Muscle of leg (tissue), 11 donors: ENCODE measurements around the gene GRIK3. TPM values are rescaled to one million over a fixed set of nuclear protein-coding genes. Genes with fewer than 3 reads are reported as not detected.

ENCODE experiments used
- DNase-seq: peaks from one replicate; pipeline ENCODE4 v3.0.0; 2013
- H3K27ac ChIP-seq: one replicate; pipeline ENCODE4 v1.5.1; 2013; ENCODE audit warnings: mild to moderate bottlenecking, low read length, control low read depth
- H3K27me3 ChIP-seq: one replicate; pipeline ENCODE4 v1.6.1; 2013; ENCODE audit warnings: low read length; ENCODE audit not compliant: control insufficient read depth, insufficient read depth
- H3K36me3 ChIP-seq: one replicate; pipeline ENCODE4 v1.6.1; 2013; ENCODE audit warnings: low read length; ENCODE audit not compliant: control insufficient read depth, insufficient read depth
- H3K4me1 ChIP-seq: one replicate; pipeline ENCODE4 v1.6.1; 2013; ENCODE audit warnings: low read length; ENCODE audit not compliant: control insufficient read depth, insufficient read depth
- H3K4me3 ChIP-seq: one replicate; pipeline ENCODE4 v1.5.1; 2013; ENCODE audit warnings: low read length, control low read depth
- H3K9me3 ChIP-seq: replicated peaks from 2 replicates; pipeline ENCODE4 v1.6.1; 2013; ENCODE audit warnings: low read depth, low read length; ENCODE audit not compliant: control insufficient read depth
- WGBS: methylation state at CpG from one replicate; pipeline ENCODE4 v1.1.5; 2013; ENCODE audit warnings: missing lambda C conversion rate; ENCODE audit not compliant: insufficient coverage; 5-methylcytosine and 5-hydroxymethylcytosine counted together
- polyA plus RNA-seq, 8 donors: library from polyadenylated mRNA; unstranded; fragments of 120-200 nt; gene quantifications; one replicate each; pipeline versions ENCODE4 v1.2.1 to v1.2.3, GENCODE V29; 2013; ENCODE audit warnings: inconsistent platforms in 1 of 8, low replicate concordance in 1 of 8; ENCODE audit not compliant: insufficient read length in 8 of 8, insufficient read depth in 1 of 8
- total RNA-seq: library from RNA; stranded (reverse); fragments of 120-200 nt; gene quantifications from one replicate; pipeline ENCODE4 v1.2.4, GENCODE V29; 2013

GRIK3 gene
- total and polyA plus RNA-seq, 9 donors: 0.44 to 3.3 (median 1.1) TPM

DNA sequence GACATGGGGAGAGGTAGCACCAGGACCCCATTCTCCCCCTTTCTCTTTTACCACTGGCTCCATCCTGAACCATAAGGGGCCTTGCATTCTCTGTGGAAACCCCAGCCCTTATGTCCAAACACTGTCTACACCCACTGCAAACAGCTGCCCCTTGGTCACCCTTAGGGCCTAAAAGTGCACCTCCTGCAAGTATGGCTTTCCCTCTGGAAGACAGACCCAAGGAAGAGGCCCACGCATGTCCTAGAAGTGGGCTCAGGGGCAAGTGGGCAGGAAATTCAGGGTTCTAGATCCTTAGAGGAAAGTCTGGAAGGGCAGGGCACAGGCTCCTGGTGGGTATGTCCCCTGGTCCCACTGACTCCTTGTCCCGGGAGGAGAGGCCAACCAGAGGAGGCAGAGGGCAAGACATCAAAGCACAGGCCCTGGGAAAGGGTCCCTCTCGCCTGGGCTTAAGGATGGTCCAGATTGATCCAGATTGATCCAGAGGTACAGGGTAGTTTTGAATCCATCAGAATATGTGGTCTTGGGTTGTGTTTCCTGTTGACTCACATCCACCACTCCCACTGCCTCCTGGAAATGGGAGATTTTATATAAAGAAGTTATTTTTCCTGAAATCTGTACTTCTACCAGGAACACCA, 150.9 kb downstream of the GRIK3 start:
- 86% methylated on average over 2 of the region's 3 CpGs for WGBS
- Histone ChIP-seq H3K4me3 (no peak overlapping the region), H3K27me3 (peaks cover 4% of the 10 kb centered on the region), H3K27ac (no peak overlapping the region), H3K9me3 (no peaks in the 10 kb centered on the region), H3K4me1 (peaks cover 8% of the 10 kb centered on the region), H3K36me3 (no peaks in the 10 kb centered on the region)
- no peak for DNase-seq

DNA sequence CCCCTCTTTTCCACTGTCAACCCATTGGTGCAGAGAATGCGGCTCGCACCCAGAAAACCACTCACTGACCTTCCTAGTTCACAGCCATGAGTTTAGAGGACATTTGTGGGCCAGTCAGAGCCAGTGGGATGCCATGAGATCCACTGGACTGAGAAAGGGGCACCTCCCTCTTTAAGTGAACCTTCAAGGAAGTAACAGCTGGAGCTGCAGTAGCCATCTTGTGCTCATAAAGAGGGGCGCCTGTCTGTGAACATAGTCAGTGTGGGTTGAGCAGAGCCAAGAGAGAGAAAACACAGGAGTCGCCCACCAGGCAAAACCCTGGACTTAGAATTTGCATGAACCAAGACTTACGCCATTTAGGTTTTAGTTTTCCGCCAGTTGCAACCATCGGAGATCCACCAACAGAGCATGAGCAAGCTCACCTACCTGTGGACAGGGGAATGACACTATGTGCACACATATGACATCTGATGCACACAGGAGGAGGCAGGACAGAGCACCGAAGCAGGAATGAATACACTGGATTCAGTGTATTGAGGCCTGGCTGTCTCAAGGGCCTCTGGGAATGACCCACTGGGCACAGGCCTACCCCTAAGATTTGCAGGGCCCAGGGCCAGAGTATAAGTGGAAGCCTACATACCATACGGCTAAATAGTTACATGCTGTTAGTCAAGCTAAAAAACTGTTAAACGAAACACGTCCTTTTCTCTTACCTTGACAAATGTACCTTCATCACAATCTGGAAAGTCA, 151.6 kb downstream of the GRIK3 start:
- Histone ChIP-seq H3K9me3 (no peaks in the 10 kb centered on the region), H3K4me1 (peaks cover 8% of the 10 kb centered on the region), H3K27ac (no peak overlapping the region), H3K27me3 (peaks cover 4% of the 10 kb centered on the region), H3K36me3 (no peaks in the 10 kb centered on the region), H3K4me3 (no peak overlapping the region)
- 95% methylated on average over 10 of the region's 11 CpGs for WGBS
- no peak for DNase-seq

DNA sequence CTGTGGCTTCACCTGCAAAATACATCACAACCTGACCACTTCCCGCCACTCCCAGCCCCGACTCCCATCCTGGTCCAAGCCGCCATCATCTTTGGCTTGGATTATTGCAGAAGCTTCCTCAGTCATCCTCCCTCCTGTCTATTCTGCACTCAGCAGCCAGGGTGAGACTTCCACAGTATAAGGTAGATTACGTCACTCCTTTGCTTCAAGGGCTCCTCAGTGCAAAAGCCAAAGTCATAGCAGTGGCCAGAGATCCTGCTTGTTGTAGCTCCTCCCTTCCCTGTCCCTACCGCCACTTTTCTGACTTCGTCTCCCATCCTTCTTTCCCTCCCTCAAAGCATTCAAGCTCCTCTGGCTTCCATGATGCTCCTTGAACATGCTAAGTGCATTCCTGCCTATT, 152.8 kb downstream of the GRIK3 start:
- 80% methylated on average over 6 of the region's 6 CpGs for WGBS
- peaks cover 6% of the 10 kb centered on the region for H3K27me3 ChIP-seq
- H3K9me3 ChIP-seq: no peaks in the 10 kb centered on the region
- no peak for DNase-seq
- no peaks in the 10 kb centered on the region for H3K36me3 ChIP-seq
- H3K27ac ChIP-seq: no peak overlapping the region
- no peak overlapping the region for H3K4me3 ChIP-seq
- peaks cover 8% of the 10 kb centered on the region for H3K4me1 ChIP-seq

DNA sequence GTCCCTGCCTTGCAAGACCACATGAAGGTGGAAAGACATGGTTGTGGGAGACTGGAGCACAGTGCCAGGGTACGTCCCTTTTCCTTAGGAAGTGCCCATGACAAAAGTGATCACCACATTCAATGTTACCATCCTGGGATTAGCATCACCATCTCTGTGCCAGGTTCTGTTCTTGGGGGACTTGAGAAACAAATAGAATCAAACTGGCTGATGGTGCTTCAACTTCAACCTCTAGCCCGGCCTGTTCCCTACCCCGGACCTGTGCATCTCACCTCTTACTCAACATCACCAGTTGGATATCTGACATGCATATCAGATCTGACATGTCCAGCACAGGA, 153.3 kb downstream of the GRIK3 start:
- H3K27me3 ChIP-seq: peaks cover 6% of the 10 kb centered on the region
- no peak for DNase-seq
- H3K4me3 ChIP-seq: no peak overlapping the region
- H3K4me1 ChIP-seq: peaks cover 4% of the 10 kb centered on the region
- H3K27ac ChIP-seq: no peak overlapping the region
- 83% methylated on average over 3 of the region's 3 CpGs for WGBS
- no peaks in the 10 kb centered on the region for H3K9me3 ChIP-seq
- H3K36me3 ChIP-seq: no peaks in the 10 kb centered on the region

DNA sequence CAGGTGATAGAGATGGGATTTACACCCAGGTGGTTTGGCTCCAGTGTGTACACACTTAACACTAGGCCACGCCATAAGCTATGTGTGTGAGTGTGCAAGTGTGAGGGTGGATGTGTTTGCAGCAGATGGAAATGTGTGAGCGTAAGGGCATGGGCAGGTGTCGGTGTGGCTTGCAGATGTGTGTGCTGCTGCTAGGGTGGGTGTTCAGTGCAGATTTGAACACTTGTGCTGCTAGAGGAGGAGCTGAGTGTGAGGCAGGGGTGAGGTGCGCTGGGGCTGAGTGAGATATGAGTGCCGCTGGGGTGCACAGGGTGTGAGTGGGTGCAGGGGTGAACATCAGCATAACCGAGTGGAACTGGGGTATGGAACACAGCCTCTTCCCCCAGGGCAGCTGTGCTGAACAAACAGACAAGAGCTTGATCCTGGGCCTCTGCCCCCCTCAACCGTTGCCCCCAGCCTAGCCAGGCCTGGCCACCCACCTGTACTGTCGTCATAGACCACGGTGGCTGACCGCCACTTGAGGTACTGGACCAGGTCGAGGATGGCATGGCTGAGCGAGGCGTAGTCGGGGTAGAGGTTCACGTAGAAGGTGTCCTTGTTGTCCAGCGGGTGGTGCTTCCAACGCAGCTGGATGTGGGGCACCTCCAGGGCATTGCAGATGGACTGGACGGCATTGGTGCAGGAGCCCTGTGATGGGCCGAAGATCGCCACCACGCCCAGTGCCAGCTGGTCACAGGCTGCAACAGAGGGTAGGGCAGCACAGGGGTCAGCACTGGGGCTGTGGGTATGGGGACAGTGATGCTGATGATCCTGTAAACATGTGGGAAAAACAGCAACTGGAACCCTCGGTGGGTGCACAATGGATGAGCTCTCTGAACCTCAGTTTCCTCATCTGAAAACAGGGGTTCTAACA, 153.9 kb downstream of the GRIK3 start:
- Histone ChIP-seq H3K36me3 (no peaks in the 10 kb centered on the region), H3K27me3 (peaks cover 6% of the 10 kb centered on the region), H3K4me3 (no peak overlapping the region), H3K9me3 (no peaks in the 10 kb centered on the region), H3K4me1 (no peaks in the 10 kb centered on the region), H3K27ac (no peak overlapping the region)
- no peak for DNase-seq
- 87% methylated on average over 21 of the region's 22 CpGs for WGBS

DNA sequence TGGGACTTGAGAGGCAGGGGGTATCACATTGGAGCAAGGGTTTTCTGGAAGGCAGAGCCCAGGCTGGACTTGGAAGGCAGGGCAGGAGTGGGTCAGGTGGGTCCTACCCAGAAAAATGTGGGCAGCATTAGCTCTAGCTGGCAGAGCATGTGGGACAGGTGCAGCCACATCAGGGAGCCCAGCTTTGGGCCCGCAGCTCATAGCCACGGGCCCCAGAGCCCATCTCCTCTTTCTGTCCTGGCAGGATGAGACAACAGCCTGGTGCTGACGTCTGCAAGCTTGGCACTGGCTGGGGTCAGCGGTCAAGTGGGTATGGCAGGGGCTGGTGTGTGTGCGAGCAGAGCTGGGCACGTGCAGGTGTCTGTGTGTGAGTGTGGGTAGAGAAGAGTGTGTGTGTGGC, 154.7 kb downstream of the GRIK3 start:
- peaks cover 7% of the 10 kb centered on the region for H3K27me3 ChIP-seq
- no peak overlapping the region for H3K4me3 ChIP-seq
- no peak for DNase-seq
- no peaks in the 10 kb centered on the region for H3K9me3 ChIP-seq
- no peak overlapping the region for H3K27ac ChIP-seq
- WGBS: 72% methylated on average over 6 of the region's 6 CpGs
- H3K4me1 ChIP-seq: no peaks in the 10 kb centered on the region
- no peaks in the 10 kb centered on the region for H3K36me3 ChIP-seq

DNA sequence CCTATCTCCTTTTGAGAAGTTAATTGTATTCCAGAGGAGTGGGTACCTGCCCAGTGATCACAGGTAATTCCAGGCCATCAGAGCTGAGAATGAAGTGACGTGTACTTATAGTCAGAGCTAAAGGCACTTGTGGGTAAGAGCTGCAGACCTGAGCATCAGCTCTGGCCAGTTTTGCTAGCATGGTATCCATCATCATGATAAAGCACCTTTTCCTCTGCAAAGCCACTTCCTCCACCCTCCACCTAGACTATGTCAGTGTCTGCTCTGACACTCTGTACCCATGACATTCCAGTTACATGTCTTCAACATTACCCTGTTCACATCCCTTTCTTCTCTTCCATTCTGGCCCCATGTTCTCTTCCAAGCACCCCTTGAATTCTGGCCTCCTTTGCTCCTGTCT, 157.3 kb downstream of the GRIK3 start:
- Histone ChIP-seq H3K27me3 (peaks cover 7% of the 10 kb centered on the region), H3K4me3 (no peak overlapping the region), H3K9me3 (no peaks in the 10 kb centered on the region), H3K4me1 (no peaks in the 10 kb centered on the region), H3K27ac (no peak overlapping the region), H3K36me3 (no peaks in the 10 kb centered on the region)
- no CpG with 5 or more reads among the region's 1 CpG for WGBS
- DNase-seq: no peak

DNA sequence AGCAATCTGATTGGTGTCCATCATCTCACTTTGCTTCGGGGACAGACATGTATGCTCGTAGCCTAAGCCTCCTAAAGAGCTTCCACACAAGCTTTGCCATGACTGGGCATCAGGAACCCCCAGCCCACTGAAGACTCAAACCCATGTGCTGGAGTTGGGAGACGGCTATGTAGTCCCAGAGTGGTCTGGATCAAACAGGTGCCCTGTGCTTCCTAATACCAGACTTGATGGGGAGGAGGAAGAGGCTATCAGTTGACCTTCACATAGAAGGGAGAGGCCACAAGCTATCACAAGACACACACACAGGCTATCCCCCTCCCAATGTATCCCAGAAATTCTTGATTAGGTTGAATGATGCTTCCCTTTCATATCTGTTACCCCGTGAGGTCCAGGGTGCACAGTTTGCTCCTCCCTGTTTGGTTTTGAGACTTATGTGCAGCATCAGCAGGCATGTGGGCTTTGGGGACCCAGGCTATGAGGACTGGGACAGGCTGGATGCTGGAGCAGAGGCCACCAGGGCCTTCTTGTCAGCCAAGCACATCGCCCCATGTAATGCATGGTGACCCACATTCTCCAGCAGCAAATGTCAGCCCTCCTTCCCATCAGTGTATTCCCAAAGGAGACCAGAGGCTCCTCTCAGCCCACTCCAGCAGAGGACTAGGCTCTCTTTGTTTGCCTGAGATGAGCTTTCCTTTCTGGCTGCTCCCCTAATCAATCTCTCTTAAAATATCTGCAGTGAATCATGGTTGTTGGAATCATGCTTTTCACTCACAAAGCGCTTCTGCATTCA, 159.8 kb downstream of the GRIK3 start:
- H3K27ac ChIP-seq: no peak overlapping the region
- H3K4me1 ChIP-seq: no peaks in the 10 kb centered on the region
- no peak overlapping the region for H3K4me3 ChIP-seq
- H3K27me3 ChIP-seq: peaks cover 6% of the 10 kb centered on the region
- no peaks in the 10 kb centered on the region for H3K9me3 ChIP-seq
- no peaks in the 10 kb centered on the region for H3K36me3 ChIP-seq
- 100% methylated on average over 1 of the region's 6 CpGs for WGBS
- DNase-seq: no peak

DNA sequence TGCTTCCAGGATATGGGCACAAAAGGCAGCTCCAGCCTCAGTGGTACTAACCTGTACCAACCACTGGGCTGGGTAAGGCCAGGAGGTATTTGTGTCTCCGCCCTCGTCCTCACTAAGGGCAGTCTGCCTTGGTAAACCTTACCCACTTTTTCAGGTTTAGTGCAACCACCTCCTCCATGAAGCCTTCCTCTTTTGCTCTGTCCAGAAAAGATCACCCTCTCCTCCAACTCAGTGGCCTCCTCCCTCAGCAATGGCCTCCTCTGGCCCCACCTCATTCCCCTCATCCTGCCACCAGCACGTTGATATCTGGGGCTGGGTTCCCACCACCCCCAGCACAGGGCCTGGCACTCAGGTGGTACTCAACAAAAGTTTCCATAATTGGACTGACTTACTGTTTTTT, 161.5 kb downstream of the GRIK3 start:
- WGBS: 60% methylated on average over 3 of the region's 3 CpGs
- Histone ChIP-seq H3K4me1 (no peaks in the 10 kb centered on the region), H3K36me3 (no peaks in the 10 kb centered on the region), H3K4me3 (no peak overlapping the region), H3K9me3 (no peaks in the 10 kb centered on the region), H3K27ac (no peak overlapping the region), H3K27me3 (peaks cover 6% of the 10 kb centered on the region)
- no peak for DNase-seq
